GM12878 (cell line): ENCODE results near the gene STAB2. TPM values are rescaled to one million over a fixed set of nuclear protein-coding genes. Genes with fewer than 3 reads are reported as not detected.

Experiments
- ATAC-seq: fragments of 200-7000 bp; cut with Tn5 transposase; 3 replicates; pipeline ENCODE4 v1.9.1; 2020; ENCODE audit warnings: mild to moderate bottlenecking, moderate library complexity
- BruUV-seq: library from RNA; stranded (reverse); fragments of 400-500 nt; replicated peaks from 2 replicates; lab custom pipeline; 2021; lab: Mats Ljungman, UMichigan
- CTCF ChIA-PET: fragments of 300-600 bp; sonication (Branson Sonifier 250); formaldehyde crosslinking; extraction: SDS; loops from one replicate; lab custom pipeline; 2021; ENCODE audit warnings: inconsistent platforms; lab: Yijun Ruan, JAX
- POLR2A ChIA-PET: fragments of 350-600 bp; formaldehyde crosslinking; extraction: SDS; loops from one replicate; lab custom pipeline; 2021; ENCODE audit warnings: inconsistent platforms; lab: Charles Lee
- RAD21 ChIA-PET: fragments of 300-600 bp; sonication (Branson Sonifier 250); formaldehyde crosslinking; loops from one replicate; lab custom pipeline; 2023; ENCODE audit warnings: antibody characterized with exemption; ENCODE audit not compliant: unreplicated experiment; lab: Charles Lee
- SMC1A ChIA-PET: fragments of 300-600 bp; sonication (Branson Sonifier 250); formaldehyde crosslinking; loops from one replicate; lab custom pipeline; 2023; ENCODE audit not compliant: unreplicated experiment, uncharacterized antibody; lab: Charles Lee
- DNase-seq: peaks from one replicate; pipeline ENCODE4 v3.0.0-alpha.2; 2011; ENCODE audit warnings: low read depth, low spot score
- FAIRE-seq: peaks from 3 replicates; lab custom pipeline; 2011; peaks lifted over from hg19 to GRCh38; lab: Jason Lieb, UNC
- H2AFZ ChIP-seq: 2 replicates; pipeline ENCODE4 v1.6.0; 2011; ENCODE audit warnings: low read depth, low read length, control low read depth; ENCODE audit not compliant: control insufficient read depth
- H3K27ac ChIP-seq: 2 replicates; pipeline ENCODE4 v1.5.1; 2011; ENCODE audit warnings: control low read depth; ENCODE audit not compliant: control insufficient read depth, insufficient read depth
- H3K27me3 ChIP-seq, 2 experiments: replicated peaks in 1 of 2; 2 replicates each; pipeline versions ENCODE4 v1.6.0 to v1.6.1; 2011; ENCODE audit warnings: low read length in 1 of 2; ENCODE audit not compliant: control insufficient read depth in 2 of 2, insufficient read depth in 2 of 2
- H3K36me3 ChIP-seq, 2 experiments: 2 replicates each; pipeline ENCODE4 v1.5.1; 2011; ENCODE audit warnings: low read length in 1 of 2; ENCODE audit not compliant: control insufficient read depth in 2 of 2, insufficient read depth in 2 of 2
- H3K4me1 ChIP-seq: 2 replicates; pipeline ENCODE4 v1.6.1; 2011; ENCODE audit warnings: mild to moderate bottlenecking, low read length, moderate library complexity, mixed read lengths; ENCODE audit not compliant: control insufficient read depth, insufficient read depth
- H3K4me2 ChIP-seq: 2 replicates; pipeline ENCODE4 v1.6.0; 2011; ENCODE audit warnings: control low read depth; ENCODE audit not compliant: control insufficient read depth, insufficient read depth
- H3K4me3 ChIP-seq: fragments of 200-600 bp; sonication (generic); 2 replicates; pipeline ENCODE4 v1.5.1; 2016
- H3K79me2 ChIP-seq: 2 replicates; pipeline ENCODE4 v1.6.0; 2011; ENCODE audit warnings: low read length; ENCODE audit not compliant: control insufficient read depth, insufficient read depth
- H3K9ac ChIP-seq: 2 replicates; pipeline ENCODE4 v1.8.0; 2011; ENCODE audit warnings: low read length, control low read depth, mixed read lengths; ENCODE audit not compliant: control insufficient read depth, insufficient read depth
- H3K9me3 ChIP-seq: replicated peaks from 3 replicates; pipeline ENCODE4 v1.5.1; 2011; ENCODE audit warnings: mild to moderate bottlenecking, low read length; ENCODE audit not compliant: control insufficient read depth, insufficient read depth
- H4K20me1 ChIP-seq: 2 replicates; pipeline ENCODE4 v1.6.0; 2011; ENCODE audit not compliant: control insufficient read depth, insufficient read depth
- GATAD2B ChIP-seq: fragments of 450-650 bp; conservative IDR thresholded peaks from 2 replicates; pipeline ENCODE4 v1.6.1; 2017; ENCODE audit warnings: low read depth, mild to moderate bottlenecking, moderate library complexity
- NR2C2 ChIP-seq: IDR thresholded peaks from 2 replicates; pipeline ENCODE4 v1.6.1; 2011; ENCODE audit warnings: borderline replicate concordance, low read depth; ENCODE audit not compliant: control insufficient read depth, insufficient read length
- PML ChIP-seq: IDR thresholded peaks from 2 replicates; pipeline ENCODE4 v1.6.1; 2012; ENCODE audit warnings: low read length, inconsistent platforms
- POLR2AphosphoS5 ChIP-seq: IDR thresholded peaks from 2 replicates; pipeline ENCODE4 v1.6.1; 2011; ENCODE audit warnings: mild to moderate bottlenecking, low read length, inconsistent platforms
- POU2F2 ChIP-seq: IDR thresholded peaks from 3 replicates; pipeline ENCODE4 v1.6.1; 2011; ENCODE audit warnings: low read depth, mild to moderate bottlenecking, low read length, borderline replicate concordance
- SREBF2 ChIP-seq: IDR thresholded peaks from 2 replicates; pipeline ENCODE4 v1.6.1; 2012; ENCODE audit warnings: mild to moderate bottlenecking, low read length
- ZSCAN29 ChIP-seq: fragments of 450-650 bp; IDR thresholded peaks from 2 replicates; pipeline ENCODE4 v1.6.1; 2017; ENCODE audit warnings: mild to moderate bottlenecking, moderate library complexity
- in situ Hi-C: fragments of 300-500 bp; cut with MboI; formaldehyde crosslinking; loops from 9 replicates; pipeline ENCODE4 v1.14.3; 2018; ENCODE audit warnings: mixed read lengths
- intact Hi-C: fragments of 100-400 bp; cut with micrococcal nuclease; formaldehyde crosslinking; loops from one replicate; pipeline ENCODE4 v1.14.2; 2022; ENCODE audit not compliant: unreplicated experiment
- polyA plus RNA-seq, 11 experiments: library from polyadenylated mRNA; depleted of rRNA in 4 of 11; unstranded in 6 of 11; stranded (reverse) in 5 of 11; fragments of >200 nt; fragmentation: Nextera tagmentation in 4 of 11; fragmentation: Illumina TruSeq in 1 of 11; extraction: Ambion mirVana in 4 of 11; extraction: Trizol in 1 of 11; gene quantifications; 1 replicate in 1 of 11; 2 replicates in 10 of 11; pipeline versions ENCODE4 v1.2.1 to v1.2.3, GENCODE V29; 2011 to 2016; ENCODE audit warnings: inconsistent platforms in 2 of 11, missing spikeins in 2 of 11, low read depth in 1 of 11
- total RNA-seq, 4 experiments: library from RNA; depleted of rRNA in 3 of 4; stranded (reverse); fragments of >200 nt in 3 of 4; fragmentation: Illumina TruSeq in 1 of 4; extraction: Trizol in 1 of 4; gene quantifications; 2 replicates each; pipeline versions ENCODE4 v1.2.1 to v1.2.3, GENCODE V29; 2013 to 2021
- TF ChIP-seq, protein P1 (sequence below): IDR thresholded peaks from 2 replicates; pipeline ENCODE4 v1.6.1; 2012; ENCODE audit warnings: mild to moderate bottlenecking, low read depth, low read length

STAB2 gene
- total and polyA plus RNA-seq, 10 of the 15 experiments (the other 5 are each of a cell fraction or from before 2014, with no cell fraction given), result 0.37 TPM; not detected in 9

GRCh38 chr12:103707446-103707845 lies 120.4 kb downstream of the STAB2 start:
- CTCF ChIA-PET, result no interaction called here
- TF ChIP-seq NR2C2 (no peak), GATAD2B (no peak), POU2F2 (no peak), POLR2AphosphoS5 (no peak), SREBF2 (no peak), ZSCAN29 (no peak), PML (no peak)
- TF ChIP-seq, protein P1, sequence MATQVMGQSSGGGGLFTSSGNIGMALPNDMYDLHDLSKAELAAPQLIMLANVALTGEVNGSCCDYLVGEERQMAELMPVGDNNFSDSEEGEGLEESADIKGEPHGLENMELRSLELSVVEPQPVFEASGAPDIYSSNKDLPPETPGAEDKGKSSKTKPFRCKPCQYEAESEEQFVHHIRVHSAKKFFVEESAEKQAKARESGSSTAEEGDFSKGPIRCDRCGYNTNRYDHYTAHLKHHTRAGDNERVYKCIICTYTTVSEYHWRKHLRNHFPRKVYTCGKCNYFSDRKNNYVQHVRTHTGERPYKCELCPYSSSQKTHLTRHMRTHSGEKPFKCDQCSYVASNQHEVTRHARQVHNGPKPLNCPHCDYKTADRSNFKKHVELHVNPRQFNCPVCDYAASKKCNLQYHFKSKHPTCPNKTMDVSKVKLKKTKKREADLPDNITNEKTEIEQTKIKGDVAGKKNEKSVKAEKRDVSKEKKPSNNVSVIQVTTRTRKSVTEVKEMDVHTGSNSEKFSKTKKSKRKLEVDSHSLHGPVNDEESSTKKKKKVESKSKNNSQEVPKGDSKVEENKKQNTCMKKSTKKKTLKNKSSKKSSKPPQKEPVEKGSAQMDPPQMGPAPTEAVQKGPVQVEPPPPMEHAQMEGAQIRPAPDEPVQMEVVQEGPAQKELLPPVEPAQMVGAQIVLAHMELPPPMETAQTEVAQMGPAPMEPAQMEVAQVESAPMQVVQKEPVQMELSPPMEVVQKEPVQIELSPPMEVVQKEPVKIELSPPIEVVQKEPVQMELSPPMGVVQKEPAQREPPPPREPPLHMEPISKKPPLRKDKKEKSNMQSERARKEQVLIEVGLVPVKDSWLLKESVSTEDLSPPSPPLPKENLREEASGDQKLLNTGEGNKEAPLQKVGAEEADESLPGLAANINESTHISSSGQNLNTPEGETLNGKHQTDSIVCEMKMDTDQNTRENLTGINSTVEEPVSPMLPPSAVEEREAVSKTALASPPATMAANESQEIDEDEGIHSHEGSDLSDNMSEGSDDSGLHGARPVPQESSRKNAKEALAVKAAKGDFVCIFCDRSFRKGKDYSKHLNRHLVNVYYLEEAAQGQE, result no peak

More at GRCh38 chr12:103707446-103707845, 120.4 kb downstream of the STAB2 start:
- H3K4me1 ChIP-seq, result no peaks in the 10 kb centered on the region
- no peak overlapping the region for H3K4me2 ChIP-seq
- DNase-seq (no peak), FAIRE-seq (no peak), ATAC-seq (no peak)
- in situ Hi-C loops, result no loop called here
- RAD21 ChIA-PET, result no interaction called here
- SMC1A ChIA-PET, result no interaction called here
- BruUV-seq, result no TSS peak
- no peak overlapping the region for H2AFZ ChIP-seq
- no peaks in the 10 kb centered on the region for H3K36me3 ChIP-seq
- peaks cover 0 to 3% of the 10 kb centered on the region in 2 experiments; a peak in 1 of 4 replicates for H3K27me3 ChIP-seq
- POLR2A ChIA-PET, result no interaction called here
- H4K20me1 ChIP-seq, result no peaks in the 10 kb centered on the region
- no peaks in the 10 kb centered on the region for H3K79me2 ChIP-seq
- H3K9ac ChIP-seq, result no peak overlapping the region
- no peak overlapping the region for H3K4me3 ChIP-seq
- no peak overlapping the region for H3K27ac ChIP-seq
- intact Hi-C loops, result no loop called here
- no peaks in the 10 kb centered on the region for H3K9me3 ChIP-seq
